Ishikawa (cell line): ENCODE results near the gene NEK10.

Experiments used
- CEBPB ChIP-seq: IDR thresholded peaks from 2 replicates; pipeline ENCODE4 v1.6.1; 2012
- EGR1 ChIP-seq: IDR thresholded peaks from 2 replicates; pipeline ENCODE4 v1.6.1; 2012
- EP300 ChIP-seq: IDR thresholded peaks from 2 replicates; pipeline ENCODE4 v1.6.1; 2012; ENCODE audit warnings: borderline replicate concordance
- FOXM1 ChIP-seq: IDR thresholded peaks from 2 replicates; pipeline ENCODE4 v1.6.1; 2012; ENCODE audit warnings: low read depth, borderline replicate concordance
- MAX ChIP-seq: IDR thresholded peaks from 2 replicates; pipeline ENCODE4 v1.6.1; 2012
- NFIC ChIP-seq: IDR thresholded peaks from 2 replicates; pipeline ENCODE4 v1.6.1; 2012
- REST ChIP-seq: IDR thresholded peaks from 2 replicates; pipeline ENCODE4 v1.6.1; 2012; ENCODE audit warnings: low read depth, mild to moderate bottlenecking
- TCF12 ChIP-seq: IDR thresholded peaks from 2 replicates; pipeline ENCODE4 v1.6.1; 2012; ENCODE audit warnings: low read depth
- TEAD4 ChIP-seq: IDR thresholded peaks from 2 replicates; pipeline ENCODE4 v1.6.1; 2012
- YY1 ChIP-seq: IDR thresholded peaks from 2 replicates; pipeline ENCODE4 v1.6.1; 2012; ENCODE audit warnings: low read depth

GRCh38 chr3:27127879-27128278, 241.3 kb downstream of the NEK10 start:
- TF ChIP-seq REST, result no peak
- TF ChIP-seq TEAD4, result no peak
- no peak for TF ChIP-seq EGR1
- TF ChIP-seq NFIC, result no peak
- TF ChIP-seq EP300, result no peak
- TF ChIP-seq YY1, result no peak
- no peak for TF ChIP-seq FOXM1
- no peak for TF ChIP-seq TCF12
- no peak for TF ChIP-seq MAX
- TF ChIP-seq CEBPB, result no peak
